GM12878 (cell line): ENCODE data around the gene RBM19. TPM values are rescaled to one million over a fixed set of nuclear protein-coding genes. Genes with fewer than 3 reads are reported as not detected.

Experiments used
- ATAC-seq: fragments of 200-7000 bp; cut with Tn5 transposase; 3 replicates; pipeline ENCODE4 v1.9.1; 2020; ENCODE audit warnings: mild to moderate bottlenecking, moderate library complexity
- BruUV-seq: library from RNA; stranded (reverse); fragments of 400-500 nt; replicated peaks from 2 replicates; lab custom pipeline; 2021; lab: Mats Ljungman, UMichigan
- CTCF ChIA-PET: fragments of 300-600 bp; sonication (Branson Sonifier 250); formaldehyde crosslinking; extraction: SDS; loops from one replicate; lab custom pipeline; 2021; ENCODE audit warnings: inconsistent platforms; lab: Yijun Ruan, JAX
- POLR2A ChIA-PET: fragments of 350-600 bp; formaldehyde crosslinking; extraction: SDS; loops from one replicate; lab custom pipeline; 2021; ENCODE audit warnings: inconsistent platforms; lab: Charles Lee
- RAD21 ChIA-PET: fragments of 300-600 bp; sonication (Branson Sonifier 250); formaldehyde crosslinking; loops from one replicate; lab custom pipeline; 2023; ENCODE audit warnings: antibody characterized with exemption; ENCODE audit not compliant: unreplicated experiment; lab: Charles Lee
- SMC1A ChIA-PET: fragments of 300-600 bp; sonication (Branson Sonifier 250); formaldehyde crosslinking; loops from one replicate; lab custom pipeline; 2023; ENCODE audit not compliant: unreplicated experiment, uncharacterized antibody; lab: Charles Lee
- DNase-seq: peaks from one replicate; pipeline ENCODE4 v3.0.0-alpha.2; 2011; ENCODE audit warnings: low read depth, low spot score
- FAIRE-seq: peaks from 3 replicates; lab custom pipeline; 2011; peaks lifted over from hg19 to GRCh38; lab: Jason Lieb, UNC
- H2AFZ ChIP-seq: 2 replicates; pipeline ENCODE4 v1.6.0; 2011; ENCODE audit warnings: low read depth, low read length, control low read depth; ENCODE audit not compliant: control insufficient read depth
- H3K27ac ChIP-seq: 2 replicates; pipeline ENCODE4 v1.5.1; 2011; ENCODE audit warnings: control low read depth; ENCODE audit not compliant: control insufficient read depth, insufficient read depth
- H3K27me3 ChIP-seq, 2 experiments: replicated peaks in 1 of 2; 2 replicates each; pipeline versions ENCODE4 v1.6.0 to v1.6.1; 2011; ENCODE audit warnings: low read length in 1 of 2; ENCODE audit not compliant: control insufficient read depth in 2 of 2, insufficient read depth in 2 of 2
- H3K36me3 ChIP-seq, 2 experiments: 2 replicates each; pipeline ENCODE4 v1.5.1; 2011; ENCODE audit warnings: low read length in 1 of 2; ENCODE audit not compliant: control insufficient read depth in 2 of 2, insufficient read depth in 2 of 2
- H3K4me1 ChIP-seq: 2 replicates; pipeline ENCODE4 v1.6.1; 2011; ENCODE audit warnings: mild to moderate bottlenecking, low read length, moderate library complexity, mixed read lengths; ENCODE audit not compliant: control insufficient read depth, insufficient read depth
- H3K4me2 ChIP-seq: 2 replicates; pipeline ENCODE4 v1.6.0; 2011; ENCODE audit warnings: control low read depth; ENCODE audit not compliant: control insufficient read depth, insufficient read depth
- H3K4me3 ChIP-seq: fragments of 200-600 bp; sonication (generic); 2 replicates; pipeline ENCODE4 v1.5.1; 2016
- H3K79me2 ChIP-seq: 2 replicates; pipeline ENCODE4 v1.6.0; 2011; ENCODE audit warnings: low read length; ENCODE audit not compliant: control insufficient read depth, insufficient read depth
- H3K9ac ChIP-seq: 2 replicates; pipeline ENCODE4 v1.8.0; 2011; ENCODE audit warnings: low read length, control low read depth, mixed read lengths; ENCODE audit not compliant: control insufficient read depth, insufficient read depth
- H3K9me3 ChIP-seq: replicated peaks from 3 replicates; pipeline ENCODE4 v1.5.1; 2011; ENCODE audit warnings: mild to moderate bottlenecking, low read length; ENCODE audit not compliant: control insufficient read depth, insufficient read depth
- H4K20me1 ChIP-seq: 2 replicates; pipeline ENCODE4 v1.6.0; 2011; ENCODE audit not compliant: control insufficient read depth, insufficient read depth
- ATF7 ChIP-seq: fragments of 450-650 bp; IDR thresholded peaks from 2 replicates; pipeline ENCODE4 v1.6.1; 2016; ENCODE audit warnings: low read depth, mild to moderate bottlenecking
- BRCA1 ChIP-seq: IDR thresholded peaks from 2 replicates; pipeline ENCODE4 v1.6.1; 2011; ENCODE audit warnings: low read depth, low read length, improper control_type of control experiment
- CEBPZ ChIP-seq: fragments of 150-350 bp; IDR thresholded peaks from 2 replicates; pipeline ENCODE4 v1.6.1; 2016; ENCODE audit warnings: low read depth, low read length
- DPF2 ChIP-seq: fragments of 450-650 bp; IDR thresholded peaks from 2 replicates; pipeline ENCODE4 v1.6.1; 2017; ENCODE audit warnings: mild to moderate bottlenecking
- ETV6 ChIP-seq, 2 experiments: fragments of 450-650 bp in 1 of 2; IDR thresholded peaks in 1 of 2; conservative IDR thresholded peaks in 1 of 2; 2 replicates each; pipeline ENCODE4 v1.6.1; 2014; ENCODE audit warnings: antibody characterized with exemption in 1 of 2, borderline replicate concordance in 1 of 2, low read depth in 1 of 2, mild to moderate bottlenecking in 1 of 2, moderate library complexity in 1 of 2
- KDM1A ChIP-seq: fragments of 200-600 bp; sonication (generic); IDR thresholded peaks from 2 replicates; pipeline ENCODE4 v1.6.1; 2016; ENCODE audit warnings: borderline replicate concordance
- MEF2B ChIP-seq: fragments of 450-650 bp; IDR thresholded peaks from 2 replicates; pipeline ENCODE4 v1.6.1; 2018; ENCODE audit warnings: mild to moderate bottlenecking, moderate library complexity; ENCODE audit not compliant: partially characterized antibody, poor library complexity, severe bottlenecking
- MLLT1 ChIP-seq: fragments of 450-650 bp; IDR thresholded peaks from 2 replicates; pipeline ENCODE4 v1.6.1; 2016; ENCODE audit warnings: mild to moderate bottlenecking
- MXI1 ChIP-seq: fragments of 150-350 bp; IDR thresholded peaks from 2 replicates; pipeline ENCODE4 v1.6.1; 2011; ENCODE audit warnings: low read depth, mild to moderate bottlenecking, inconsistent platforms, low read length, improper control_type of control experiment
- TBL1XR1 ChIP-seq: IDR thresholded peaks from 2 replicates; pipeline ENCODE4 v1.6.1; 2012; ENCODE audit warnings: low read depth, low read length, improper control_type of control experiment
- TCF7 ChIP-seq: IDR thresholded peaks from 2 replicates; pipeline ENCODE4 v1.6.1; 2014; ENCODE audit warnings: antibody characterized with exemption, borderline replicate concordance
- ZNF207 ChIP-seq: fragments of 450-650 bp; IDR thresholded peaks from 2 replicates; pipeline ENCODE4 v1.6.1; 2014; ENCODE audit warnings: antibody characterized with exemption, mild to moderate bottlenecking, borderline replicate concordance
- ZNF274 ChIP-seq: IDR thresholded peaks from one replicate; pipeline ENCODE4 v1.8.0; 2011; ENCODE audit not compliant: insufficient read length, insufficient read depth
- WGBS: methylation state at CpG from one replicate; pipeline ENCODE4 v1.1.6; 2016; ENCODE audit warnings: low lambda C conversion rate; ENCODE audit not compliant: insufficient replicate concordance, insufficient coverage; ENCODE audit errors: missing lambda C conversion rate; 5-methylcytosine and 5-hydroxymethylcytosine counted together
- in situ Hi-C: fragments of 300-500 bp; cut with MboI; formaldehyde crosslinking; loops from 9 replicates; pipeline ENCODE4 v1.14.3; 2018; ENCODE audit warnings: mixed read lengths
- intact Hi-C: fragments of 100-400 bp; cut with micrococcal nuclease; formaldehyde crosslinking; loops from one replicate; pipeline ENCODE4 v1.14.2; 2022; ENCODE audit not compliant: unreplicated experiment
- polyA plus RNA-seq, 11 experiments: library from polyadenylated mRNA; depleted of rRNA in 4 of 11; unstranded in 6 of 11; stranded (reverse) in 5 of 11; fragments of >200 nt; fragmentation: Nextera tagmentation in 4 of 11; fragmentation: Illumina TruSeq in 1 of 11; extraction: Ambion mirVana in 4 of 11; extraction: Trizol in 1 of 11; gene quantifications; 1 replicate in 1 of 11; 2 replicates in 10 of 11; pipeline versions ENCODE4 v1.2.1 to v1.2.3, GENCODE V29; 2011 to 2016; ENCODE audit warnings: inconsistent platforms in 2 of 11, missing spikeins in 2 of 11, low read depth in 1 of 11
- total RNA-seq, 4 experiments: library from RNA; depleted of rRNA in 3 of 4; stranded (reverse); fragments of >200 nt in 3 of 4; fragmentation: Illumina TruSeq in 1 of 4; extraction: Trizol in 1 of 4; gene quantifications; 2 replicates each; pipeline versions ENCODE4 v1.2.1 to v1.2.3, GENCODE V29; 2013 to 2021
- TF ChIP-seq, protein P1 (sequence below): fragments of 450-650 bp; IDR thresholded peaks from 2 replicates; pipeline ENCODE4 v1.6.1; 2017; ENCODE audit warnings: mild to moderate bottlenecking

Gene RBM19
- total and polyA plus RNA-seq, 10 of the 15 experiments (the other 5 are each of a cell fraction or from before 2014, with no cell fraction given) = 4.2 to 42.9 (median 28.4) TPM

DNA sequence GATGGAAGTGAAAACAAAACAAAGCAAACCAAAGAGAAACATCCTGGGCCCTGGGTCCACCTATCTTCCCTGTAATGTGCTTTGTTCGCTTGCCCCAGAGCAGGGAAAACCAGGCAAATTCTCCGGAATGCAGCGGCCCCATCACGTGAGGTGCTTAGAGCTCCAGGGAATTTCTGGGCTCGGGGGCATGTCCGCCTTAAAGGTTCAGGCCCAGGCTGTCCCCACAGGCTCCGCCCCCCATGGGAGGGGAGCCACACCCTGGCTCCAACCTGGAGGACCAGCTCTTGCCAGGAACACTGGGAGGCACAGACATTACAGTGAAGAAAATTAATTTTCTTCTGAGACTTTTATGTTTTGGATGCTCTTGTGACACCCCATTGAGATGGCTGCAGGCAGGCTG lies 69.9 kb downstream of the RBM19 start:
- H3K4me2 ChIP-seq = no peak overlapping the region
- no peaks in the 10 kb centered on the region for H3K27me3 ChIP-seq
- in situ Hi-C loops = no loop called here
- H3K4me3 ChIP-seq = no peak overlapping the region
- FAIRE-seq (no peak), DNase-seq (no peak), ATAC-seq (no peak)
- no TSS peak for BruUV-seq
- ChIA-PET CTCF (no interaction called here), POLR2A (no interaction called here), SMC1A (no interaction called here), RAD21 (no interaction called here)
- TF ChIP-seq MLLT1 (no peak), ETV6 (conservative IDR thresholded peaks at IDR 0.05 in 1 of 2, IDR thresholded peaks at IDR 0.05 in 1 of 2; ENCODE audit: borderline replicate concordance in 1 of 2, low read depth in 1 of 2) (no peak), ATF7 (no peak), BRCA1 (no peak), ZNF207 (no peak), DPF2 (no peak), MEF2B (no peak), MXI1 (no peak), TCF7 (no peak), KDM1A (no peak), CEBPZ (no peak), TBL1XR1 (no peak), ZNF274 (no peak)
- TF ChIP-seq, protein P1, sequence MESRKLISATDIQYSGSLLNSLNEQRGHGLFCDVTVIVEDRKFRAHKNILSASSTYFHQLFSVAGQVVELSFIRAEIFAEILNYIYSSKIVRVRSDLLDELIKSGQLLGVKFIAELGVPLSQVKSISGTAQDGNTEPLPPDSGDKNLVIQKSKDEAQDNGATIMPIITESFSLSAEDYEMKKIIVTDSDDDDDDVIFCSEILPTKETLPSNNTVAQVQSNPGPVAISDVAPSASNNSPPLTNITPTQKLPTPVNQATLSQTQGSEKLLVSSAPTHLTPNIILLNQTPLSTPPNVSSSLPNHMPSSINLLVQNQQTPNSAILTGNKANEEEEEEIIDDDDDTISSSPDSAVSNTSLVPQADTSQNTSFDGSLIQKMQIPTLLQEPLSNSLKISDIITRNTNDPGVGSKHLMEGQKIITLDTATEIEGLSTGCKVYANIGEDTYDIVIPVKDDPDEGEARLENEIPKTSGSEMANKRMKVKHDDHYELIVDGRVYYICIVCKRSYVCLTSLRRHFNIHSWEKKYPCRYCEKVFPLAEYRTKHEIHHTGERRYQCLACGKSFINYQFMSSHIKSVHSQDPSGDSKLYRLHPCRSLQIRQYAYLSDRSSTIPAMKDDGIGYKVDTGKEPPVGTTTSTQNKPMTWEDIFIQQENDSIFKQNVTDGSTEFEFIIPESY = no peak
- H3K9ac ChIP-seq = no peak overlapping the region
- WGBS = 100% methylated on average over 7 of the region's 7 CpGs
- no peaks in the 10 kb centered on the region; a peak in 3 of 4 replicates for H3K36me3 ChIP-seq
- no peak overlapping the region for H3K27ac ChIP-seq
- H3K79me2 ChIP-seq = no peaks in the 10 kb centered on the region
- no peaks in the 10 kb centered on the region for H3K4me1 ChIP-seq
- H3K9me3 ChIP-seq = no peaks in the 10 kb centered on the region
- H4K20me1 ChIP-seq = no peaks in the 10 kb centered on the region
- no peak overlapping the region for H2AFZ ChIP-seq
- intact Hi-C loops = no loop called here
